Smooth muscle cell of the brain vasculature (primary cell): ENCODE measurements around the gene DPPA5.
"Not testable (repeated sequence)": the region's sequence is repeated elsewhere in the genome, so short reads cannot be mapped to it uniquely, and the experiment has no call there.

ENCODE experiments used
- DNase-seq: peaks from one replicate; pipeline ENCODE4 v3.0.0-alpha.2; 2012; ENCODE audit warnings: low read depth, low spot score

DPPA5 gene

DNA sequence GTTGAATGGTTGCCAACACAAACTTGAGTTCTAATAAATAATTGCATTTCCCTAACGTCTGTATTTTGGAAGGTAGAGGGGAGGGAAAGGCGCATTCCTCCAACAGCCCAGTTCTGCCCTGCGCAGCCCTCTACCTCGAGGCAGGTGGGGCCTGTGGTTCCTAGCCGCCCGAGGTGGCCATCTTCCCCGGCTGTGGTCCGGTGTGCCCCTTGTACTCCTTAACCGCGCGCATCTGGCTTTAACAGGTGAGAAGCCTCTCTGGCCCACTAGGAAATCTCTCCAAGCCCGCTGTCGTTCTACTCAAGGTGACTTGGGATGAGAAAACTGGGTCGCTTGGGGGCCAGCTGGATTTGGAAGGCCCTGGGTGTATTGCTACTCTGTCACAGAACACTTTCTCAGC is 10.0 kb upstream of the DPPA5 start:
- DNase-seq = no peak

DNA sequence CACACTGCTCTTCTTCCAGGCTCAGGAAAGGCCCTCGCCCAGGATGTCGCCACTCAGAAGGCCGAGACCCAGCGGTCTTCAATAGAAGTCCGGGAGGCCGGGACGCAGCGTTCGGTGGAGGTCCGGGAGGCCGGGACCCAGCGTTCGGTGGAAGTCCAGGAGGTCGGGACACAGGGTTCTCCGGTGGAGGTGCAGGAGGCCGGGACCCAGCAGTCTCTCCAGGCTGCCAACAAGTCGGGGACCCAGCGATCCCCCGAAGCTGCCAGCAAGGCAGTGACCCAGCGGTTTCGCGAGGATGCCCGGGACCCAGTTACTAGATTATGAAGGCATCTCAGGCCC is 9.4 kb upstream of the DPPA5 start:
- DNase-seq = no peak

GRCh38 chr6:73362869-73363536 is 8.9 kb upstream of the DPPA5 start:
- DNase-seq = no peak

DNA sequence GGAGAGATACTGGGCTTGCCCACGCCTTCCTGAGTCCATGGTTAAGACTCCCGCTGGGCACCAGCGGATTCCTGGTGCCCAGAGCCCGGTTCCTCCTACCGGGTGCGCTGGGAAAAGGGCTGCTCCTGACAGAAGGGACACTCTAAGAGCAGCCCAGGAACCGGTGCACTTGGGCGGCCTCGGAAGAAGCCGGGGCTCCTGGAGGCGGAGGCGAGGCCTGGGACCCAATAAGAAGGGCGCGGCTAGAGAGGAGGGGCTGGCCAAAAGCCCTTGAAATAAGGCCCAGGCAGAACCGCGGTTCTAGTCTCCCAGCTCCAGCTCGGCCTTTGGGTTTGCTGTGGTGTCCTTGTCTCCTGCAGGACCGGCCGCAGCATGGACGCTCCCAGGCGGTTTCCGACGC is 8.3 kb upstream of the DPPA5 start, which contains the start of gene KHDC3L:
Gene KHDC3L, plus strand, starts transcription at position 301 of the 400 bp plus-strand sequence. Its CDS starts 72 bp downstream, at position 373.
- DNase-seq = no peak

- DNase-seq = no peak
Measured at GRCh38 chr6:73349311-73349710, 4.8 kb downstream of the DPPA5 start.

DNA sequence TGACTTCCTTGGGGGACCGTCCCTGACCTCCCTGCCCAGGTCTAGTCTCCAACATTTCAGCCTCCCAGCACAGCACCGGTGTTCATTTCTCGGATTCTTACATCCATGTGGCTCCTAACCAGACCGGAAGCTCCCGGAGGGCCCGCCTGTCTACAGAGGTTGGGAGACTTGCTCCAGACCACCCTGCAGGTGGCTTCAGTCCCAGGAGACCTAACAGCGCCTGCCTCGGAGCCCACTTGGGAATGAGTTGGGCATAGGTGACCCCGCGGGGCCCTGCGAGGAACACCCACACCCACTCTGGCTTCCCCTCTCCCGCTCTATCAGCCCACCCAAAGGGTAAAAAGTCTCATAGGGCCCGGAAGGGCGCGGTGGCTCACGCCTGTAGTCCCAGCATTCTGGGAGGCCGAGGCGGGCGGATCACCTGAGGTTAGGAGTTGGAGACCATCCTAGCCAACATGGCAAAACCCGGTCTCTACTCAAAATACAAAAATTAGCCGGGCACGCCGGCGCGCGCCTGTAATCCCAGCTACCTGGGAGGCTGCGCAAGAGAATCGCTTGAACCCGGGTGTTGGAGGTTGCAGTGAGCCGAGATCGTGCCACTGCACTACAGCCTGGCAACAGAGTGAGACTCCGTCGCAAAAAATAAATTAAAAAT is 5.4 kb downstream of the DPPA5 start:
- no peak for DNase-seq

GRCh38 chr6:73343164-73343563 is 10.9 kb downstream of the DPPA5 start:
- DNase-seq = no peak

DNA sequence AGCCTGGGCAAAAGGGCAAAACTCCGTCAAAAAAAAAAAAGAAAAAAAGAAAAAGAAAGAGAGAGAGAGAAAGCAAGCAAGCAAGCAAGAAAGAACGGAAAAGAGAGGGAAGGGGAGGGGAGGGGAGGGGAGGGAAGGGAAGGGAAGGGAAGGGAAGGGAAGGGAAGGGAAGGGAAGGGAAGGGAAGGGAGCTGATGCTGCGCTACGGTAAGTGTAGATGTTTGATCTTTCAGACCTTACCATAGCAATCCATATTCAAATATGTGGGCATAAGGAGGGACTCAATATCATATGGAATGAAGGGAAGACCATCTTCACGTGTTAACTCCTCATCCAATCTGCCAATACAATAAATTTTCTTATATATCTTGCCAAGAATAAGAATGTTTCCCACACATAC is 11.9 kb downstream of the DPPA5 start:
- DNase-seq = no peak

DNA sequence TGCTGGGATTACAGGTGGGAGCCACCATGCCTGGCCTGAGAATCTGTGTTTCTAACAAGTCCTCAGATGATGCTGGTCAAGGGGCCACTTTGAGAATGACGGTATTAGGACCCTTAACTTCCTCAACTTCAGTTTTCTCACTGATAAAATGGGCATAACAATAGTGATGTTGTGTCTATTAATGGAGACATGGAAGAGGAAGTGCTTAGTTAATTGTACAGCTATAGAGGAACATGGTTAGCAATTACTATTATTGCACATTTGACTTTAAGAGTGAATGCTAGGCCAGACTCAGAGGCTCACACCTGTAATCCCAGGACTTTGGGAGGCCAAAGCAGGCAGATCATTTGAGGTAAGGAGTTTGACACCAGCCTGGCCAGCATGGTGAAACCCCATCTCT is 12.7 kb downstream of the DPPA5 start:
- no peak for DNase-seq

DNA sequence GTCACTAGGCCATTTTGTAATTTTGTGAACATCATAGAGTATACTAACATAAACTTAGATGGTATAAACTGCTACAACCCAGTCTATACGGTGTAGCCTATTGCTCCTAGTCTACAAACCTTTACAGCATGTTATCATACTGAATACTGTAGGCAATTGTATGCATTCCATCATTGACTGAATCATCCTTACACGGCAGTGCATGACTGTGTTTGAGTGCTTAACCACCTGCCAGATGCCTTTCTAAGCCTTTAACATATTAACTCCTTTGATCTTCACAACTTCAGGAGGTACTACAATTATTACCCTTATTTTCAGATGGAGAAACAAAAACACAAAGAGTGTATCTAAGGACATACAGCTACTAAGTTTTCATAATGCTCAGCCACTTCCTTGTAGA is 14.0 kb downstream of the DPPA5 start:
- no peak for DNase-seq

DNA sequence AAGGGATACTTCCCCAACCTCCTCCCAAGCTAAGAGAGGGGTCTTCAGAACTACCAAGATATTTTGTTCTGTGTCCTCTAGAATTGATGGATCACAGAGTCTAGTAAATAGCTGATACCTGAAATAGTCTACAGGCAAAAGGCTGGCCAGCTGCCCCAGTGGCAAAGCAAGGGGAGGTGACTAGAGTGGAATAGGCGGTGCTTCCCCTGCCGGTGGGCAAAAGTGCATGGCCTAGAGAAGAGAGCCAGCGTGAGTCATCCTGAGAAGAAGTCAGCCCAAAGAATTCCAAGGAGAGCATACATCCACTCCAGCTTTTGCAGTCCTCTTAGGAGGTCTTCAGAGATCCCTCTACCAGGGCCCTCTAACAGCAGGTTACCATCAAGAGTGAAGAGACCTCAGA is 14.7 kb downstream of the DPPA5 start:
- DNase-seq = no peak

DNA sequence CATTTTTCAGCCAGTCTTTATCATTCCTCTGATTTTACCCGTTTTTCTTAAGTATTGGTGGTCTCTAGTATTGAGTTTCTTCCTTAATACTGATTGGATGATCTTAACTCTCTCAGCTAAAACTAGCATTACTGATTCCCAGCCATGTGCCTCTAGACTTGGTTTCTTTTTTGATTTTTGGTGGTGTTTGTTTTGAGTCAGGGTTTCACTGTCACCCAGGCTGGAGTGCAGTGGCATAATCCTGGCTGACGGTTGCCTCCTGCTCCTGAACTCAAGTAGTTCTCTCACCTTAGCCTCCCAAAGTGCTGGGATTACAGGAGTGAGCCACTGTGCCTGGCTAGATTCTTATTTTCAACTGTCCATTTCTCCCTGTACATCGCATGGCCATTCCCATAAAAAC is 24.9 kb downstream of the DPPA5 start:
- no peak for DNase-seq

GRCh38 chr6:73328790-73329189 is 25.3 kb downstream of the DPPA5 start:
- DNase-seq = no peak

DNA sequence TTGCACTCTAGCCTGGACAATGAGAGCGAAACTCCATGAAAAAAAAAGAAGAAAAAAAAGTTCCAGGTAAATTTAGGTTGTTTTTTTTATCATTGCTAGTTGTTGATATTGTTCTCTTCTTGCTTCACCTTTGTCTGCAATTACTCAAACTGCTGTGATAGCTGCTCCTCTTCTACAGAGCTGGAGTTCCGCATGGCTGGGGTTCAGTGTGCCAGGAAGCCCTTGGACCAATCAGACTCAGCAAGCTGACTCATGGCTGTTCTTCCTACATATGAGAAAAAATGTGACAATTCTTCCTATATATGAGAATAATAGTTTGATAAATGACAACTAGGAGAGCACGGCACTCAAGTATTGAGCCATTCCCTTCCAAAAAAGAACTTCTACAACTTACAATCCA is 28.4 kb downstream of the DPPA5 start:
- DNase-seq = no peak

- DNase-seq = no peak
Measured at GRCh38 chr6:73323323-73323722, 30.8 kb downstream of the DPPA5 start.

DNA sequence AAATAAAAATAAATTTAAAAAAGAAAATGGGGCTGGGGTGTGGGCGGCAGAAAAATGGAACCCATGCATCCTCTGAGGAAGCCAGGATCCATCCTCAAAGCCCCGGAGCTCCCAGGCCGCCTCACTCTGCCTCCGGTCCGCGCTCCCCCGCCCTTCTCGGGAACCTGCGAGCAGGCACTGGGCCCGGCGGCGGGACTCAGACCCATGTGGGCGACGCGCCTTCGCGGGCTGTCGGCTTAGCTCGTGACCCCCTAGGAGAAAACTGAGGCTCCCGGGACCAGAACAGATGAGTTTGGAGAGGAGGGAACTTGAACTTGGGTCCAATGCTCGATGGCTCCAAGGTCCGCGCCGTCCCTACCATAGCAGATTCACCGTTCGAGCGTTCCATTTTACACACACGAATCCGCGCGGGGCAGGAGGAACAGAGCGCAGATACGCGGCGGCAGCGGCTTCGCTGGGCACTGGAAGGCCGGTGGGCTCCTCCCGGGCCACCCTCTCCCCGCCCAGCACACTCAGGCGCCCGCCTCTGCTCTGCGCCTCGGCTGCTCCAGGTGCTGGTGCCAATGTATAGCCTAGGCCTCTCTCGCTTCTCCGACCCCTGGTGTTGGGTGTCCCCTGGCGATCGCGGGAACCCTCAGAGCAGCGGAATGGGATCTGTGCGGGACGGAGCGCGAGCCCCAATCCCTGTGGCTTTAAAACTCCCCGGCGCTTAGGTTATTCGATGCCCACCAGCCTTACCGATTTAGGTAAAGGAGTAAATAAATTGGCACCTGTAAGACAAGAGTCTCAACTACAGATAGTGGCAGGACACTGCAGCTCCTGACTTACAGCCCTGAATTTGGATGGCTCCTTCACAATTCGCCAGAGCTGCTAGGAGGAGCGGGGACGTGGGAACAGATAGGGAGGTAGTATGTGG is 39.2 kb downstream of the DPPA5 start:
- DNase-seq = no peak

- DNase-seq = not testable (repeated sequence)
Measured at GRCh38 chr6:73310503-73310845, 43.6 kb downstream of the DPPA5 start.

DNA sequence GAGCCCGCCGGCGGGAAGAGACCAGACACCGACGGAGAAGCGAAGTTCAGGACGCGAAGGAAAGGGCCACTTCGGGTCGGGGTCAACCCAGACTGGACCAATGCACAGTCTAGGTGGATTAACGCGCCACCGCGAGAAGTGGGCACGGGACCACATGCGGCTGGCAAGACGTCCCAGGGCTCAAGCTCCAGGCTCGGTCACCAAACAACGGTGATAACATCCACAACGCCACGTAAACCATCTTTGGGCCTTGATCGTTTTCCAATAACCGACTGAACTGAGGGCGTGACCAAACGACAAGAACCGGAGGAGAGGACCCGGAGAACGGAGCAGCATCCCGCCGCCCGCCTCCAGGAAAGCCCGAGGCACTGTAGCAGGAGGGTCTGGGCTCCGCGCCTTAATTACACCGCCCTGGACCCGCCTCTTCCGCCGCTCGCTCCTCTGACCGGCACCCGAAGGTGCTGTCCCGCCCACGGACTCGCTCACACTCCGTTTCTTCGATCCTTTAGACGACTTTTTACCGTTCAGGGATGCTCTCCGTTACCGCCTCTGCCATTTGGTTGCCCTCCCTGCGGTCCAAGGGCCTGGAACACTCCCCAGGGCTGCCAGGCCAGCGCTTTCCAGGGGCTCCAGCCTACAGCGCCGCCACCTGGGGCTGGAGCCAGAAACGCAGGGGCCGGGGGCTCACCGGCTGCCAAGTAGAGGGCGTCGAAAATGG is 44.1 kb downstream of the DPPA5 start:
- DNase-seq = peak; percentile 10

DNA sequence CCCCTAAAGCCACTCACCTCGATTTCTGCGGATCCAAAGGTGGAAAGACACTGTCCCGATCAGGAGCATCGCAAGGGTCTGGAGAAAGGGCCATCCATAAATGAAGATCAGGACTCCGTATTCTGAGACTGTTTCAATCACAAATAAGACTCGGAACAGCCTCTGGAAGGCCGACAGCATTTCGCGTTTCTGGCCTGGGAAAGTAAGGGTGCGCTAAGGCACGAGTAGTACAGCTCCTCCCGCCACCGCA is 44.6 kb downstream of the DPPA5 start:
- no peak for DNase-seq

DNA sequence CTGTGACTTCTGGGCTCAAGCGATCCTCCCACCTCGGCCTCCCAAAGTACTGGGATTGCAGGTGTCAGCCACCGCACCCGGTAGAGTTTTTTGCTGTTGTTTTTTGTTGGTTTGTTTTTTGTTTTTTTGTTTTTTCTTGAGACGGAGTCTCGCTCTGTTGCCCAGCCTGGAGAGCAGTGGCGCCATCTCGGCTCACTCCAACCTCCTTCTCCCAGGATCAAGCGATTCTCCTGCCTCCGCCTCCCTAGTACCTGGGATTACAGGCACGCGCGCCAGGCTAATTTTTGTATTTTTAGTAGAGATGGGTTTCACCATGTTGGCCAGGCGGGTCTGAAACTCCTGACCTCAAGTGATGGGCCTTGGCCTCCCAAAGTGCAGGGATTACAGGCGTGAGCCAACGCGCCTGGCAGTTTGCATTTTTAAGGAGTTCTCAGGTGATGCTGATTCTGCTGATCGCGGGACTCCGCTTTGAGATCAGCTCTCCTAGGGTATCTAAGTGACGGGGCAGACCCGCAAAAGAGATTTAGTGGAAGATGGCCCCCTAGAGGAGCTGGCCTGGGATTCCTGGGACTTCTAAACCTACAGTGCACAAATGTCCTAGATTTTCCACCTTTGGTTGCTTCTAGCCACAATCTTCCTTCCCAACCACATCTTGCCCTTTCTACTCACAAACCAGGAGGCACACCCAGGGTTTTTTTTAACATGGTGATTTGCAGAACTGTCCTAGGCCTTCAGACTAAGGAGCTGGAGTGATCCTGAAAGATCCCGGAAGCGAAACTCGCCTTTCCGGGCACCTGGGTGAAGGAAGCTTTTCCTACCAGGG is 45.2 kb downstream of the DPPA5 start:
- no peak for DNase-seq

- not testable (repeated sequence) for DNase-seq
Measured at GRCh38 chr6:73303773-73304172, 50.3 kb downstream of the DPPA5 start.
